ENCODE measurements around the gene SUPT5H. TPM values are rescaled to one million over a fixed set of nuclear protein-coding genes. Genes with fewer than 3 reads are reported as not detected.

Gene SUPT5H
- total and polyA plus RNA-seq, 2 of the 13 experiments (the other 11 are each of a cell fraction or from before 2014, with no cell fraction given) = 48.2 to 51.7 TPM

DNA sequence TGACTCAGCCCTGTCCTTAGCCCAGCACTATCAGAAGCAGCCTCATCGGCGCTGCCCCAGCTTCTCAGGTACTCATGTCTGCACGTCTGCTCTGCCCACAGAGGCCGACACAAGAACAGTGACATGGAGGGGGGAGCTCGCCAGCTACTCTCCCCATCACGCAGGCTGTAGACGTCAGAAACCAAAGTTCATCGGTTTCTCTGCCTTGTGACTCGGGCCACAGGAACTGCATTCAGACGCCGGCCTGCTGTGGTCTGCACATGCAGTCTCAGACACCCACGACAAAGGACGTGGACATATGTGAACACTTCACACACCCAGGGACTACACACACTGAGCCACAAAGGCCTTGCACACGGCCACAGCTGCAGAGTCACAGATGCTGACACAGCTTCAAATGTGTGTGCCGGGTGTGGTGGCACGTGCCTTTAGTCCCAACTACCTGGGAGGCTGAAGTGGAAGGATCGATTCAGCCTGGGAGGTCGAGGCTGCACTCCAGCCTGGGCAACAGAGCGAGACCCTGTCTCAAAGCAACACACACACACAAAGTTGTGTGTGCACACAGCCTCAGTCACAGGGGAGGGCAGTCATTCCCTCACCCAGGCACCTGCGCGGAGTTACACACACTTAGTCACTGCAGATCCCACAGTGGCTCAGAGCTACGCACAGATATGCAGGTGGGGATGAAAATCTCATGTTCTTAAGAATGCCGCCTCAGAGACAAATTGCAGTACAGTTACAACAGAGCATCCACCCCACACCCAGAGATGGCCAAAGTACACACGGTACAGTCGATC lies 43.6 kb upstream of the SUPT5H start (continued):
- TF ChIP-seq, protein P1, sequence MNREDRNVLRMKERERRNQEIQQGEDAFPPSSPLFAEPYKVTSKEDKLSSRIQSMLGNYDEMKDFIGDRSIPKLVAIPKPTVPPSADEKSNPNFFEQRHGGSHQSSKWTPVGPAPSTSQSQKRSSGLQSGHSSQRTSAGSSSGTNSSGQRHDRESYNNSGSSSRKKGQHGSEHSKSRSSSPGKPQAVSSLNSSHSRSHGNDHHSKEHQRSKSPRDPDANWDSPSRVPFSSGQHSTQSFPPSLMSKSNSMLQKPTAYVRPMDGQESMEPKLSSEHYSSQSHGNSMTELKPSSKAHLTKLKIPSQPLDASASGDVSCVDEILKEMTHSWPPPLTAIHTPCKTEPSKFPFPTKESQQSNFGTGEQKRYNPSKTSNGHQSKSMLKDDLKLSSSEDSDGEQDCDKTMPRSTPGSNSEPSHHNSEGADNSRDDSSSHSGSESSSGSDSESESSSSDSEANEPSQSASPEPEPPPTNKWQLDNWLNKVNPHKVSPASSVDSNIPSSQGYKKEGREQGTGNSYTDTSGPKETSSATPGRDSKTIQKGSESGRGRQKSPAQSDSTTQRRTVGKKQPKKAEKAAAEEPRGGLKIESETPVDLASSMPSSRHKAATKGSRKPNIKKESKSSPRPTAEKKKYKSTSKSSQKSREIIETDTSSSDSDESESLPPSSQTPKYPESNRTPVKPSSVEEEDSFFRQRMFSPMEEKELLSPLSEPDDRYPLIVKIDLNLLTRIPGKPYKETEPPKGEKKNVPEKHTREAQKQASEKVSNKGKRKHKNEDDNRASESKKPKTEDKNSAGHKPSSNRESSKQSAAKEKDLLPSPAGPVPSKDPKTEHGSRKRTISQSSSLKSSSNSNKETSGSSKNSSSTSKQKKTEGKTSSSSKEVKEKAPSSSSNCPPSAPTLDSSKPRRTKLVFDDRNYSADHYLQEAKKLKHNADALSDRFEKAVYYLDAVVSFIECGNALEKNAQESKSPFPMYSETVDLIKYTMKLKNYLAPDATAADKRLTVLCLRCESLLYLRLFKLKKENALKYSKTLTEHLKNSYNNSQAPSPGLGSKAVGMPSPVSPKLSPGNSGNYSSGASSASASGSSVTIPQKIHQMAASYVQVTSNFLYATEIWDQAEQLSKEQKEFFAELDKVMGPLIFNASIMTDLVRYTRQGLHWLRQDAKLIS (CRISPR knock-in tag; IDR thresholded peaks at IDR 0.05) = 0 out of 2 replicates have a peak, but pooled peaks have one; percentile 79
- TF ChIP-seq HMGXB3 (CRISPR knock-in tag; IDR thresholded peaks at IDR 0.05; ENCODE audit: borderline replicate concordance) = no peak
- no peak for TF ChIP-seq SAFB2 (CRISPR knock-in tag; IDR thresholded peaks at IDR 0.05; ENCODE audit: borderline replicate concordance, low read depth)
- TF ChIP-seq PBX3 (CRISPR knock-in tag; IDR thresholded peaks at IDR 0.05; ENCODE audit: borderline replicate concordance) = no peak
- no peak for TF ChIP-seq SATB2 (CRISPR knock-in tag; IDR thresholded peaks at IDR 0.05)
- no peak for TF ChIP-seq SOX6 (IDR thresholded peaks at IDR 0.05)
- peak; percentile 75 for TF ChIP-seq SOX6 (CRISPR knock-in tag; IDR thresholded peaks at IDR 0.05)
- TF ChIP-seq ZNF550 (CRISPR knock-in tag; IDR thresholded peaks at IDR 0.05; ENCODE audit: borderline replicate concordance) = no peak
- TF ChIP-seq, protein P2, sequence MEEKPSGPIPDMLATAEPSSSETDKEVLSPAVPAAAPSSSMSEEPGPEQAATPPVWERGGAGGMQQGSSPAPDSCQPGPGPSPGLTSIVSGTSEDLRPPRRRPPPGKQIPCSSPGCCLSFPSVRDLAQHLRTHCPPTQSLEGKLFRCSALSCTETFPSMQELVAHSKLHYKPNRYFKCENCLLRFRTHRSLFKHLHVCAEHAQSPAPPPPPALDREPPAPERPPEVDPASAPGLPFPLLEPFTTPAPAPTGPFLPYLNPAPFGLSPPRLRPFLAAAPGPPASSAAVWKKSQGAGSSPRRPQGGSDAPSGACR (CRISPR knock-in tag; IDR thresholded peaks at IDR 0.05) = no peak; the same call in 1 of the 2 replicates
- no peak for TF ChIP-seq ZNF780A (CRISPR knock-in tag; IDR thresholded peaks at IDR 0.05)
- no peak for TF ChIP-seq ZNF672 (CRISPR knock-in tag; IDR thresholded peaks at IDR 0.05)
- no peak; the same call in 1 of the 2 replicates for TF ChIP-seq MIXL1 (CRISPR knock-in tag; IDR thresholded peaks at IDR 0.05)
- peak; percentile 80 for TF ChIP-seq ZNF878 (CRISPR knock-in tag; IDR thresholded peaks at IDR 0.05)
- 0 out of 2 replicates have a peak, but pooled peaks have one; percentile 62 for TF ChIP-seq JUN (CRISPR knock-in tag; IDR thresholded peaks at IDR 0.05)
- no peak for TF ChIP-seq FUBP1 (CRISPR knock-in tag; IDR thresholded peaks at IDR 0.05; ENCODE audit: borderline replicate concordance)
- TF ChIP-seq HMG20A (CRISPR knock-in tag; IDR thresholded peaks at IDR 0.05; ENCODE audit: borderline replicate concordance) = peak; percentile 24; the same call in 1 of the 2 replicates
- TF ChIP-seq CEBPB (IDR thresholded peaks at IDR 0.05; ENCODE audit: borderline replicate concordance, low read depth, low read length) = peak; percentile 76
